Testis (tissue), 5 donors: Measurements from ENCODE around the gene SORCS3. TPM values are rescaled to one million over a fixed set of nuclear protein-coding genes. Genes with fewer than 3 reads are reported as not detected.

Source experiments
- DNase-seq: peaks from one replicate; pipeline ENCODE4 v3.0.0-alpha.2; 2019
- H3K27ac ChIP-seq, 2 donors: fragments of 200-600 bp; sonication (generic); one replicate each; pipeline ENCODE4 v1.5.1; 2019
- H3K27me3 ChIP-seq: fragments of 200-600 bp; sonication (generic); one replicate; pipeline ENCODE4 v1.5.1; 2019
- H3K36me3 ChIP-seq: fragments of 200-600 bp; sonication (generic); one replicate; pipeline ENCODE4 v1.5.1; 2017; ENCODE audit warnings: low read depth; ENCODE audit errors: missing control alignments
- H3K4me1 ChIP-seq: fragments of 200-600 bp; sonication (generic); one replicate; pipeline ENCODE4 v1.5.1; 2019
- H3K4me3 ChIP-seq, 2 donors: fragments of 200-600 bp; sonication (generic); one replicate each; pipeline ENCODE4 v1.5.1; 2017 to 2019
- H3K9me3 ChIP-seq: fragments of 200-600 bp; sonication (generic); one replicate; pipeline ENCODE4 v1.5.1; 2017
- POLR2A ChIP-seq: fragments of 450-650 bp; IDR thresholded peaks from one replicate; pipeline ENCODE4 v1.6.1; 2017; ENCODE audit warnings: antibody characterized with exemption, mild to moderate bottlenecking, moderate library complexity
- WGBS, 2 donors: methylation state at CpG; one replicate each; pipeline ENCODE4 v1.1.5; 2018; 5-methylcytosine and 5-hydroxymethylcytosine counted together
- intact Hi-C: fragments of 100-400 bp; cut with DNase I; formaldehyde crosslinking; loops from one replicate; pipeline ENCODE4 v1.15.1; 2023; ENCODE audit warnings: low total_unique reads
- long read RNA-seq, 2 donors: transcript quantifications; one replicate each; lab custom pipeline, GENCODE V29; 2026
- polyA plus RNA-seq: library from polyadenylated mRNA; stranded (reverse); fragments of 350-450 nt; fragmentation: Illumina TruSeq; extraction: RNeasy Lipid Tissue Mini Kit (QIAGEN cat#74804); gene quantifications from one replicate; pipeline ENCODE4 v1.2.3, GENCODE V29; 2014; ENCODE audit warnings: low read depth, low replicate concordance; ENCODE audit not compliant: insufficient read depth
- total RNA-seq, 2 donors: library from RNA; depleted of rRNA; stranded (reverse); fragments of >200 nt; gene quantifications; one replicate each; pipeline ENCODE4 v1.2.3, GENCODE V29; 2016
- TF ChIP-seq, protein P1 (sequence below), 3 experiments: fragments of 450-650 bp in 2 of 3; fragments of 200-600 bp in 1 of 3; sonication (generic) in 1 of 3; IDR thresholded peaks; one replicate each; pipeline ENCODE4 v1.5.1; 2016 to 2019; ENCODE audit warnings: antibody characterized with exemption in 3 of 3, mild to moderate bottlenecking in 2 of 3, moderate library complexity in 1 of 3

Gene SORCS3
- 1 to 10 TPM; 1.3 to 1.7 TPM for total RNA-seq
- 2.2 TPM for polyA plus RNA-seq
- long read RNA-seq, donor 1 = 0 reads
- long read RNA-seq, donor 2 = 0 reads

DNA sequence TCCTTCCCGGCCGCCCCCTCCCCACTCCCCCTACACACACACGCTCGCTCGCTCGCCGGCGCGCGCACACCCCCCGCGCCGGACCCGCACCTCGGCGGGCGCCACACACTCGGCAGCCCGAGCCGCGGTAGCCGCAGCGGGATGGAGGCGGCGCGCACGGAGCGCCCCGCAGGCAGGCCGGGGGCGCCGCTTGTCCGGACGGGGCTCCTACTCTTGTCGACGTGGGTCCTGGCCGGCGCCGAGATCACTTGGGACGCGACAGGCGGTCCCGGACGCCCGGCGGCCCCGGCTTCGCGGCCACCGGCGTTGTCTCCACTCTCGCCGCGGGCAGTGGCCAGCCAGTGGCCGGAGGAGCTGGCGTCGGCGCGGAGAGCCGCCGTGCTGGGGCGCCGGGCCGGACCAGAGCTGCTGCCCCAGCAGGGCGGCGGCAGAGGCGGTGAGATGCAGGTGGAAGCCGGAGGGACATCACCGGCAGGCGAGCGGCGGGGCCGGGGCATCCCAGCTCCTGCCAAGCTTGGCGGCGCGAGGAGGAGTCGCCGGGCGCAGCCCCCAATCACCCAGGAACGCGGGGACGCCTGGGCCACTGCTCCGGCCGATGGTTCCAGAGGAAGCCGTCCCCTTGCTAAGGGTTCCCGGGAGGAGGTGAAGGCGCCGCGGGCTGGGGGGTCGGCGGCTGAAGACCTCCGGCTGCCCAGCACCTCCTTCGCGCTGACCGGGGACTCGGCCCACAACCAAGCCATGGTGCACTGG lies at the start of gene SORCS3:
Gene SORCS3 (plus strand): TSS at position 104 of the 750 bp plus-strand sequence.
- Histone ChIP-seq H3K27ac (no peak within 1 kb of the TSS), H3K27me3 (no peaks in the 10 kb centered on the region), H3K9me3 (no peaks in the 10 kb centered on the region), H3K36me3 (no peaks in the 10 kb centered on the region), H3K4me3 (peak within 1 kb of the TSS; percentile 34 to 43), H3K4me1 (peaks cover 4% of the 10 kb centered on the region)
- intact Hi-C loops = no loop called here
- DNase-seq = no peak
- TF ChIP-seq, protein P1, sequence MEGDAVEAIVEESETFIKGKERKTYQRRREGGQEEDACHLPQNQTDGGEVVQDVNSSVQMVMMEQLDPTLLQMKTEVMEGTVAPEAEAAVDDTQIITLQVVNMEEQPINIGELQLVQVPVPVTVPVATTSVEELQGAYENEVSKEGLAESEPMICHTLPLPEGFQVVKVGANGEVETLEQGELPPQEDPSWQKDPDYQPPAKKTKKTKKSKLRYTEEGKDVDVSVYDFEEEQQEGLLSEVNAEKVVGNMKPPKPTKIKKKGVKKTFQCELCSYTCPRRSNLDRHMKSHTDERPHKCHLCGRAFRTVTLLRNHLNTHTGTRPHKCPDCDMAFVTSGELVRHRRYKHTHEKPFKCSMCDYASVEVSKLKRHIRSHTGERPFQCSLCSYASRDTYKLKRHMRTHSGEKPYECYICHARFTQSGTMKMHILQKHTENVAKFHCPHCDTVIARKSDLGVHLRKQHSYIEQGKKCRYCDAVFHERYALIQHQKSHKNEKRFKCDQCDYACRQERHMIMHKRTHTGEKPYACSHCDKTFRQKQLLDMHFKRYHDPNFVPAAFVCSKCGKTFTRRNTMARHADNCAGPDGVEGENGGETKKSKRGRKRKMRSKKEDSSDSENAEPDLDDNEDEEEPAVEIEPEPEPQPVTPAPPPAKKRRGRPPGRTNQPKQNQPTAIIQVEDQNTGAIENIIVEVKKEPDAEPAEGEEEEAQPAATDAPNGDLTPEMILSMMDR (IDR thresholded peaks at IDR 0.05) = no peak
- no peak for TF ChIP-seq POLR2A
- 1 to 3% methylated on average over 8 to 24 of the region's 96 CpGs for WGBS, 2 donors

DNA sequence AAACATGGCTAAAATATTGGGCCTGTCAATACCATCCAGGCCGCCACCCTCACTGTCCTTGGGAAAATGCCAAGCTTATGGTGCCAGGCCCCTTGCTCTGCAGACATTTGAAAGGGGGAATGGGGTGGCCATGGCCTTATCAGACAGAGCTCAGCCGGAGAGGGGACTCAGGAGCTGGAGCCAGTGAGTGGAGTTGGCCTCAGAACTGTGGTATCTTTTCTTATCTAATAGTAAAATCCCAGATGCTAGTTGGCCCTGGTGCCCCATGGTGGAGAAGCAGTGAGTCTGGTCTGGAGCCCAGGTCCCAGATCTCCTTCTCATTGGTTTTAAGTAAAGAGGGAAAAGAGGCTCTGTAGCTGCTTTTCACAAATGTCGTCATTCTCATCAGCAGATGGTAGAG lies 49.6 kb upstream of the SORCS3 start:
- TF ChIP-seq, protein P1 (IDR thresholded peaks at IDR 0.05) = no peak
- no peak for TF ChIP-seq POLR2A
- no peak overlapping the region for H3K4me3 ChIP-seq
- intact Hi-C loops = no loop called here
- no peak overlapping the region for H3K27ac ChIP-seq
- no peaks in the 10 kb centered on the region for H3K27me3 ChIP-seq
- WGBS, 2 donors = 93 to 95% methylated on average over 3 of the region's 3 CpGs
- no peak for DNase-seq
- H3K36me3 ChIP-seq = no peaks in the 10 kb centered on the region
- H3K9me3 ChIP-seq = no peaks in the 10 kb centered on the region
- no peaks in the 10 kb centered on the region for H3K4me1 ChIP-seq

GRCh38 chr10:104601166-104601565 lies 39.9 kb upstream of the SORCS3 start:
- no peak for TF ChIP-seq POLR2A
- TF ChIP-seq, protein P1 (IDR thresholded peaks at IDR 0.05) = no peak

GRCh38 chr10:104608091-104608828 lies 32.8 kb upstream of the SORCS3 start:
- Histone ChIP-seq H3K9me3 (no peaks in the 10 kb centered on the region), H3K4me3 (no peak overlapping the region), H3K4me1 (no peaks in the 10 kb centered on the region), H3K27ac (no peak overlapping the region), H3K27me3 (no peaks in the 10 kb centered on the region), H3K36me3 (no peaks in the 10 kb centered on the region)
- DNase-seq = no peak
- 78 to 84% methylated on average over 7 of the region's 7 CpGs for WGBS, 2 donors
- no peak for TF ChIP-seq POLR2A
- TF ChIP-seq, protein P1 (IDR thresholded peaks at IDR 0.05) = no peak
- intact Hi-C loops = no loop called here

More at GRCh38 chr10:104601166-104601565, 39.9 kb upstream of the SORCS3 start:
- WGBS, 2 donors = 53 to 75% methylated on average over 1 of the region's 1 CpG
- Histone ChIP-seq H3K27me3 (no peaks in the 10 kb centered on the region), H3K9me3 (no peaks in the 10 kb centered on the region), H3K4me1 (no peaks in the 10 kb centered on the region), H3K36me3 (no peaks in the 10 kb centered on the region), H3K4me3 (no peak overlapping the region), H3K27ac (no peak overlapping the region)
- DNase-seq = no peak
- intact Hi-C loops = no loop called here
